ENCODE results near the gene CASP7. TPM values are rescaled to one million over a fixed set of nuclear protein-coding genes. Genes with fewer than 3 reads are reported as not detected.

Gene CASP7
- total and polyA plus RNA-seq, 2 of the 8 experiments (the other 6 are each of a cell fraction or from before 2014, with no cell fraction given) = 2.3 to 4.1 TPM

DNA sequence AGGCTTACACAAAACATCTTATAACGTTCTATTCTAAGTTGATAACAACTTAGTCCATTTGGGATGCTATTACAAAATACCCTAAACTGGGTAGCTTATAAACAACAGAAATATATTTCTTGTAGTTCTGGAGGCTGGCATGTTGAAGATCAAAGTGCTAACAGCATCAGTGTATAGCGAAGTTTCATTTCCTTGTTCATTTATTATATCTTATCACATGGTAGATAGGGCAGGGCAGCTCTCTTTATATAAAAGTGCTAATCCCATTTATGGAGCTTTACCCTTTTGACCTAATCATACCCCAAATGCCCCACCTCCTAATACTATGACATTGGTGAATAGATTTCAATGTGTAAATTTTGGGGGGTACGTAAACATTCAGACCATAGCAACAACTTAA lies 6.3 kb downstream of the CASP7 start (continued):
- TF ChIP-seq, protein P1, sequence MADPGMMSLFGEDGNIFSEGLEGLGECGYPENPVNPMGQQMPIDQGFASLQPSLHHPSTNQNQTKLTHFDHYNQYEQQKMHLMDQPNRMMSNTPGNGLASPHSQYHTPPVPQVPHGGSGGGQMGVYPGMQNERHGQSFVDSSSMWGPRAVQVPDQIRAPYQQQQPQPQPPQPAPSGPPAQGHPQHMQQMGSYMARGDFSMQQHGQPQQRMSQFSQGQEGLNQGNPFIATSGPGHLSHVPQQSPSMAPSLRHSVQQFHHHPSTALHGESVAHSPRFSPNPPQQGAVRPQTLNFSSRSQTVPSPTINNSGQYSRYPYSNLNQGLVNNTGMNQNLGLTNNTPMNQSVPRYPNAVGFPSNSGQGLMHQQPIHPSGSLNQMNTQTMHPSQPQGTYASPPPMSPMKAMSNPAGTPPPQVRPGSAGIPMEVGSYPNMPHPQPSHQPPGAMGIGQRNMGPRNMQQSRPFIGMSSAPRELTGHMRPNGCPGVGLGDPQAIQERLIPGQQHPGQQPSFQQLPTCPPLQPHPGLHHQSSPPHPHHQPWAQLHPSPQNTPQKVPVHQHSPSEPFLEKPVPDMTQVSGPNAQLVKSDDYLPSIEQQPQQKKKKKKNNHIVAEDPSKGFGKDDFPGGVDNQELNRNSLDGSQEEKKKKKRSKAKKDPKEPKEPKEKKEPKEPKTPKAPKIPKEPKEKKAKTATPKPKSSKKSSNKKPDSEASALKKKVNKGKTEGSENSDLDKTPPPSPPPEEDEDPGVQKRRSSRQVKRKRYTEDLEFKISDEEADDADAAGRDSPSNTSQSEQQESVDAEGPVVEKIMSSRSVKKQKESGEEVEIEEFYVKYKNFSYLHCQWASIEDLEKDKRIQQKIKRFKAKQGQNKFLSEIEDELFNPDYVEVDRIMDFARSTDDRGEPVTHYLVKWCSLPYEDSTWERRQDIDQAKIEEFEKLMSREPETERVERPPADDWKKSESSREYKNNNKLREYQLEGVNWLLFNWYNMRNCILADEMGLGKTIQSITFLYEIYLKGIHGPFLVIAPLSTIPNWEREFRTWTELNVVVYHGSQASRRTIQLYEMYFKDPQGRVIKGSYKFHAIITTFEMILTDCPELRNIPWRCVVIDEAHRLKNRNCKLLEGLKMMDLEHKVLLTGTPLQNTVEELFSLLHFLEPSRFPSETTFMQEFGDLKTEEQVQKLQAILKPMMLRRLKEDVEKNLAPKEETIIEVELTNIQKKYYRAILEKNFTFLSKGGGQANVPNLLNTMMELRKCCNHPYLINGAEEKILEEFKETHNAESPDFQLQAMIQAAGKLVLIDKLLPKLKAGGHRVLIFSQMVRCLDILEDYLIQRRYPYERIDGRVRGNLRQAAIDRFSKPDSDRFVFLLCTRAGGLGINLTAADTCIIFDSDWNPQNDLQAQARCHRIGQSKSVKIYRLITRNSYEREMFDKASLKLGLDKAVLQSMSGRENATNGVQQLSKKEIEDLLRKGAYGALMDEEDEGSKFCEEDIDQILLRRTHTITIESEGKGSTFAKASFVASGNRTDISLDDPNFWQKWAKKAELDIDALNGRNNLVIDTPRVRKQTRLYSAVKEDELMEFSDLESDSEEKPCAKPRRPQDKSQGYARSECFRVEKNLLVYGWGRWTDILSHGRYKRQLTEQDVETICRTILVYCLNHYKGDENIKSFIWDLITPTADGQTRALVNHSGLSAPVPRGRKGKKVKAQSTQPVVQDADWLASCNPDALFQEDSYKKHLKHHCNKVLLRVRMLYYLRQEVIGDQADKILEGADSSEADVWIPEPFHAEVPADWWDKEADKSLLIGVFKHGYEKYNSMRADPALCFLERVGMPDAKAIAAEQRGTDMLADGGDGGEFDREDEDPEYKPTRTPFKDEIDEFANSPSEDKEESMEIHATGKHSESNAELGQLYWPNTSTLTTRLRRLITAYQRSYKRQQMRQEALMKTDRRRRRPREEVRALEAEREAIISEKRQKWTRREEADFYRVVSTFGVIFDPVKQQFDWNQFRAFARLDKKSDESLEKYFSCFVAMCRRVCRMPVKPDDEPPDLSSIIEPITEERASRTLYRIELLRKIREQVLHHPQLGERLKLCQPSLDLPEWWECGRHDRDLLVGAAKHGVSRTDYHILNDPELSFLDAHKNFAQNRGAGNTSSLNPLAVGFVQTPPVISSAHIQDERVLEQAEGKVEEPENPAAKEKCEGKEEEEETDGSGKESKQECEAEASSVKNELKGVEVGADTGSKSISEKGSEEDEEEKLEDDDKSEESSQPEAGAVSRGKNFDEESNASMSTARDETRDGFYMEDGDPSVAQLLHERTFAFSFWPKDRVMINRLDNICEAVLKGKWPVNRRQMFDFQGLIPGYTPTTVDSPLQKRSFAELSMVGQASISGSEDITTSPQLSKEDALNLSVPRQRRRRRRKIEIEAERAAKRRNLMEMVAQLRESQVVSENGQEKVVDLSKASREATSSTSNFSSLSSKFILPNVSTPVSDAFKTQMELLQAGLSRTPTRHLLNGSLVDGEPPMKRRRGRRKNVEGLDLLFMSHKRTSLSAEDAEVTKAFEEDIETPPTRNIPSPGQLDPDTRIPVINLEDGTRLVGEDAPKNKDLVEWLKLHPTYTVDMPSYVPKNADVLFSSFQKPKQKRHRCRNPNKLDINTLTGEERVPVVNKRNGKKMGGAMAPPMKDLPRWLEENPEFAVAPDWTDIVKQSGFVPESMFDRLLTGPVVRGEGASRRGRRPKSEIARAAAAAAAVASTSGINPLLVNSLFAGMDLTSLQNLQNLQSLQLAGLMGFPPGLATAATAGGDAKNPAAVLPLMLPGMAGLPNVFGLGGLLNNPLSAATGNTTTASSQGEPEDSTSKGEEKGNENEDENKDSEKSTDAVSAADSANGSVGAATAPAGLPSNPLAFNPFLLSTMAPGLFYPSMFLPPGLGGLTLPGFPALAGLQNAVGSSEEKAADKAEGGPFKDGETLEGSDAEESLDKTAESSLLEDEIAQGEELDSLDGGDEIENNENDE (IDR thresholded peaks at IDR 0.05; ENCODE audit: insufficient replicate concordance, low read length) = no peak
- TF ChIP-seq TCF12 (IDR thresholded peaks at IDR 0.05; ENCODE audit: low read depth, low read length) (no peak), RFX5 (IDR thresholded peaks at IDR 0.05; ENCODE audit: borderline replicate concordance, low read depth, low read length) (no peak)
